C4-2B (cell line): ENCODE measurements around the gene SIK3.

ENCODE experiments used
- H3K27ac ChIP-seq: fragments of 450-650 bp; 2 replicates; pipeline ENCODE4 v1.5.1; 2017
- ZFX ChIP-seq: fragments of 450-650 bp; IDR thresholded peaks from 2 replicates; pipeline ENCODE4 v1.6.1; 2017
- TF ChIP-seq, protein P1 (sequence below): fragments of 450-650 bp; conservative IDR thresholded peaks from 2 replicates; pipeline ENCODE4 v1.5.1; 2017; ENCODE audit warnings: mild to moderate bottlenecking

Gene SIK3

DNA sequence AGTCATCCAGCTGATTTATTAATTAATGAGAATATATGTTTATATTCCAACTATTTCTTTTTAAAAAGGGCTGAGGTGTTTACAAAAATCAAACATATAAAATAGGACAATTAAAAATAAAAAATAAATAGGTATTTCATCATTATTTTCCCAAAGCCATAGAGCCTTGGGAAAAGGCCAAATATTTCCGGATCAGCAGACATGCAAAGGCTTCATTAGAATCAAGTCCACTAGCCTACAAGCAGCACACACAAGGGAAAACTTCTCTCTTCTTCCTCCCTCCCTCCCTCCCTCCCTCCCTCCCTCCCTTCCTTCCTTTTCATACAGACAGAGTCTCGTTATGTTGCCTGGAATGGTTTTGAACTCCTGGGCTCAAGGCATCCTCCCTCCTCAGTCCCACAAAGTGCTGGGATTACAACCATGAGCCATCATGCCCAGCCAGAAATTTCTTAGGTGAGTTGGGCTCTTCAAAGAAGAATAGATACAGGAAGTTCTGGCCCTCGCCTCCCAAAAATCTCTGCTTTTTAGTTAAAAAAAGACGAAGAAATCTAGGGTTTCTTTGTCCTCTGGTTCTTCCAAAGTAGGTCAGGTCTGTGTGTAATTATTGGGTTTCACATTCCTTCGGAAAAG is 121.2 kb downstream of the SIK3 start:
- no peak overlapping the region for H3K27ac ChIP-seq
- TF ChIP-seq ZFX, result no peak
- TF ChIP-seq, protein P1, sequence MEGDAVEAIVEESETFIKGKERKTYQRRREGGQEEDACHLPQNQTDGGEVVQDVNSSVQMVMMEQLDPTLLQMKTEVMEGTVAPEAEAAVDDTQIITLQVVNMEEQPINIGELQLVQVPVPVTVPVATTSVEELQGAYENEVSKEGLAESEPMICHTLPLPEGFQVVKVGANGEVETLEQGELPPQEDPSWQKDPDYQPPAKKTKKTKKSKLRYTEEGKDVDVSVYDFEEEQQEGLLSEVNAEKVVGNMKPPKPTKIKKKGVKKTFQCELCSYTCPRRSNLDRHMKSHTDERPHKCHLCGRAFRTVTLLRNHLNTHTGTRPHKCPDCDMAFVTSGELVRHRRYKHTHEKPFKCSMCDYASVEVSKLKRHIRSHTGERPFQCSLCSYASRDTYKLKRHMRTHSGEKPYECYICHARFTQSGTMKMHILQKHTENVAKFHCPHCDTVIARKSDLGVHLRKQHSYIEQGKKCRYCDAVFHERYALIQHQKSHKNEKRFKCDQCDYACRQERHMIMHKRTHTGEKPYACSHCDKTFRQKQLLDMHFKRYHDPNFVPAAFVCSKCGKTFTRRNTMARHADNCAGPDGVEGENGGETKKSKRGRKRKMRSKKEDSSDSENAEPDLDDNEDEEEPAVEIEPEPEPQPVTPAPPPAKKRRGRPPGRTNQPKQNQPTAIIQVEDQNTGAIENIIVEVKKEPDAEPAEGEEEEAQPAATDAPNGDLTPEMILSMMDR, result no peak

DNA sequence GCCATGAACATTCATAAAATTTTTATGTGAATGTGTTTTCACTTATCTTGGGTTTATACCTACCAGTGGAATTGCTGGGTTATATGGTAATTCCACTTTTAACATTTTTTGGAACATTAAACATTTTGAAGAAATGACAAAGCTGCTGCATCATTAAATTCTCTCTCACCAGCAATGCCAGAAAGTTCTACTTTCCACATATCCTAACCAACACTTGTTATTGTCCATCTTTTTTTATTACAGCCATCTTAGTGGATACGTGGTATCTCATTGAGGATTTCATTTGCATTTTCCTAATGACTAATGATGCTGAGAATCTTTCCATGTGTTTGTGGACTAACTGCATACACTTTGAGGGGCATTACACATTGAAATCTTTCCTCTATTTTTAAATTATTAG is 122.6 kb downstream of the SIK3 start:
- no peak for TF ChIP-seq ZFX
- TF ChIP-seq, protein P1, result no peak

DNA sequence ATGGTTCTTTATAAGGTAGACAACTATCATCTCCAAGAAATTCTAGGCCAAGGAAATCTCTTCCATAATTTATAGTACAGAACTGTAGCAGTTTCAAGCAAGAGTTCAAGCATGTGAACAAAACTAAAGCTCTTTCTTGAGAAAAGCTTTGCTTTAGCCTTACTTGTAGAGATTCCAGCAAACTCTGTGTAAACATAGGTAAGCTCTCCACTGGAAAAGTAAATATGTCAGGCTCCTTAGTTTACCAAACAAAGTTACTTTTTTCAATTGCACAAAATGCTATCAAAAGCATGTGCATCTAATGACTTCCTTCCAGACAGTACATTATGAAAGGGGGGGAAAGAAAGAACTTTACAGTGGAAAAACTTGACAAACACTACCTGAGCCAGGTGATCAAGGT is 125.0 kb downstream of the SIK3 start:
- H3K27ac ChIP-seq, result no peak overlapping the region
- TF ChIP-seq, protein P1, result no peak
- no peak for TF ChIP-seq ZFX

More for the DNA sequence above, 122.6 kb downstream of the SIK3 start:
- no peak overlapping the region for H3K27ac ChIP-seq

DNA sequence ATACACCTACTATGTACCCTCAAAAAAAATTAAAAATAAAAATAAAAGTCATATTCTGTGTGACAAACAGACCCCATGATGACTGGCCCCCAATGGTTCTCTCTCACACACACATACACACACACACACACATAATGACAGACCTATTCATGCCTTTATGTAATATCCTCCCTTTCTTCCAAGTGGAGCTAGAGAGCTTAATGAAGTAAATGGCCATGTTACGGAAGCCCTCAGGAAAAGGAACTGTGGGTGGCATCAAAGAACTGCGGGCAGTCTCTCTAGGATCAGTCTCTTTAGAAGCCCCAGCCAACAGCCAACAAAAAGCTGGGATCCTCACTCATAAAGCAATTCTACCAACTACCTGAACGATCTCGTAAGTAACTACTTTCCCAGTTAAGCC is 125.5 kb downstream of the SIK3 start:
- TF ChIP-seq, protein P1, result peak; percentile 16; the same call in 1 of the 2 replicates
- TF ChIP-seq ZFX, result no peak
- no peak overlapping the region for H3K27ac ChIP-seq

DNA sequence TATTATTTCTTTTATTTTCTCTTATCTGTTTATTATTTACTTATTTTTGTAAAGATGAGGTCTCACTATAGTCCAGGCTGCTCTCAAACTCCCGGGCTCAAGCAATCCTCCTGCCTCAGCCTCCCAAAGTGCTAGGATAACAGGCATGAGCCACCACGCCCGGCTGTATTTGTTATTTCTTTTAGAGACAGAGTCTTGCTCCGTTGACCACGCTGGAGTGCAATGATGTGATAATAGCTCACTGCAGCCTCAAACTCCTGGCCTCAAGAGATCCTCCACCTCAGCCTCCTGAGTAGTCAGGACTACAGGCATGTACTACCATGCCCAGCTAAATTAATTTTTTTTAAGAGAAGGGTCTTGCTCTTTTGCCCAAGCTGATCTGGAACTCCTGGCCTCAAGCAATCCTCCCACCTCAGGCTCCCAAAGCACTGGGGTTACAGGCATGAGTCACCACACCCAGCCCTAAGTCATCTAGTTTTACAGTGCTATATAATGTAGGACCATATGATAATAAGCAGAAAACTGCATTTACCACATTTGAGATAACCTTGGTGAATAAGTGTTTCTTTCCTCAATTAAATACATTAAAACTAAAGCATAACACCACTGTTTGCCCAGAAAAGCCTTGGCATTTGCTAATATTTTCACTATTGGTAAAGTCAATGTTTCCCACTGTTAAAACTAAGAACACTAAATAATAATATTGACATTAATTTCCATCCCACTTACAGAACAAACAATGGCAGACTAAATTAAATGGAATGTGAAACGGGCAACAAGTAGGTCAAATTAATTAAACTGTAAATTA is 127.5 kb downstream of the SIK3 start:
- H3K27ac ChIP-seq, result no peak overlapping the region
- TF ChIP-seq ZFX, result no peak
- TF ChIP-seq, protein P1, result no peak

DNA sequence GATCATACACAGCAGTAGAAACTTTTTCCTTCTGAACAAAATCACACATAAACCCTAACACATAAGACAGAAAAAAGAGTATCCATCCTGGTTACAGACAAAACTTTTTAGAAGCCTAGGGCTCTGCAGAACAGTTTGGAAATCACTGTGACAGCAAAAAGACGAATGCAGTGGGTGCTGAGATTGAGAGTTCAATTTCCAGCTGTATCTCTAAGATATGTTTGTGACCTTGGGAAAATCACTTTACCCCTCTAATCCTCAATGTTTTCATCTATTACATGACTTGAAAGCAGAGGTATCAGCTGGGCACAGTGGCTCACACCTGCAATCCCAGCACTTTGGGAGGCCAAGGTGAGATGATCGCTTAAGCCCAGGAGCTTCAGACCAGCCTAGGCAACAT is 128.5 kb downstream of the SIK3 start:
- no peak overlapping the region for H3K27ac ChIP-seq
- no peak for TF ChIP-seq ZFX
- TF ChIP-seq, protein P1, result no peak

DNA sequence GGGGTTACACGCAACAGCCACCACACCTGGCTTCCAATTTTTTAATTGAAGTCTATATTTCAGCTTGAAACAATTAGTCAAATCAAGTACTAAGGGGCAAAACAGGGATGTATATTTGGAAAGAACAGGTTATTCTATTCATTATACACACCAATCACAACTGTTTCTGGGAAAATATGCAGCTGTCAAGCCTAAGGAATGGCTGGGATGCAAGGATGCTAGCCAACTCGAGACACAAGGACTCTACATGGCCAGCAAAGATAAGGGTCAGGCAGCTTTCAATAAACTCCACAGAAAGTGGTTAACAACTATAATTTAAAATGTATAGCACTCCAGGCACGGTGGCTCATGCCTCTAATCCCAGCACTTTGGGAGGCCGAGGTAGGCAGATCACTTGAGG is 134.0 kb downstream of the SIK3 start:
- no peak overlapping the region for H3K27ac ChIP-seq
- TF ChIP-seq ZFX, result no peak
